CD4-positive, CD25-positive, alpha-beta regulatory T cell (primary cell): ENCODE measurements around the gene RNF19B. TPM values are rescaled to one million over a fixed set of nuclear protein-coding genes. Genes with fewer than 3 reads are reported as not detected.

Experiments used
- ATAC-seq, 2 donors: fragments of 150-1000 bp; cut with Tn5 transposase; one replicate each; pipeline ENCODE4 v1.10.0; 2021; ENCODE audit warnings: low read depth in 2 of 2, moderate number of reproducible peaks in 2 of 2, moderate library complexity in 1 of 2
- DNase-seq, 3 donors: peaks; one replicate each; pipeline versions ENCODE4 v3.0.0 to v3.0.0-alpha.2; 2012 to 2022; ENCODE audit warnings: mixed read lengths in 1 of 3
- H3K27ac ChIP-seq: one replicate; pipeline ENCODE4 v1.7.0; 2013; ENCODE audit warnings: mild to moderate bottlenecking, low read length; ENCODE audit not compliant: insufficient read depth, poor library complexity, severe bottlenecking
- H3K27me3 ChIP-seq: one replicate; pipeline ENCODE4 v1.7.0; 2013; ENCODE audit warnings: low read length; ENCODE audit not compliant: control insufficient read depth, insufficient read depth
- H3K36me3 ChIP-seq: one replicate; pipeline ENCODE4 v1.7.0; 2013; ENCODE audit warnings: mild to moderate bottlenecking, low read length, moderate library complexity; ENCODE audit not compliant: control insufficient read depth, insufficient read depth
- H3K4me1 ChIP-seq: 2 replicates; pipeline ENCODE4 v1.7.0; 2013; ENCODE audit warnings: mild to moderate bottlenecking, low read length; ENCODE audit not compliant: insufficient read depth, control insufficient read depth, poor library complexity, severe bottlenecking
- H3K4me3 ChIP-seq: one replicate; pipeline ENCODE4 v1.7.0; 2013; ENCODE audit warnings: low read depth, mild to moderate bottlenecking, low read length, moderate library complexity
- H3K9me3 ChIP-seq, 2 experiments: 1 replicate in 1 of 2; 2 replicates in 1 of 2; pipeline ENCODE4 v1.7.0; 2013; ENCODE audit warnings: low read length in 2 of 2, mild to moderate bottlenecking in 1 of 2, moderate library complexity in 1 of 2; ENCODE audit not compliant: control insufficient read depth in 2 of 2
- H3K27ac Mint-ChIP-seq, 3 donors: one replicate each; pipeline ENCODE4 v1.8.0; 2020 to 2022; ENCODE audit warnings: mild to moderate bottlenecking in 3 of 3, mixed read lengths in 3 of 3, moderate library complexity in 2 of 3
- H3K27me3 Mint-ChIP-seq: one replicate; pipeline ENCODE4 v1.8.0; 2022; ENCODE audit warnings: mild to moderate bottlenecking, mixed read lengths
- H3K36me3 Mint-ChIP-seq: one replicate; pipeline ENCODE4 v1.8.0; 2020; ENCODE audit warnings: mixed read lengths
- H3K4me1 Mint-ChIP-seq, 4 donors: one replicate each; pipeline ENCODE4 v1.8.0; 2020 to 2022; ENCODE audit warnings: mixed read lengths in 4 of 4, mild to moderate bottlenecking in 1 of 4
- H3K4me3 Mint-ChIP-seq, 4 donors: one replicate each; pipeline ENCODE4 v1.8.0; 2020 to 2022; ENCODE audit warnings: mild to moderate bottlenecking in 4 of 4, mixed read lengths in 4 of 4, moderate library complexity in 3 of 4
- H3K9me3 Mint-ChIP-seq, 7 donors: one replicate each; pipeline ENCODE4 v1.8.0; 2020 to 2022; ENCODE audit warnings: mixed read lengths in 7 of 7, mild to moderate bottlenecking in 3 of 7, moderate library complexity in 2 of 7
- polyA plus RNA-seq, 4 donors: library from polyadenylated mRNA; unstranded; fragments of 300-500 nt; fragmentation: Illumina TruSeq; gene quantifications; one replicate each; pipeline ENCODE4 v1.2.3, GENCODE V29; 2021
- total RNA-seq: library from RNA; stranded (reverse); gene quantifications from one replicate; pipeline ENCODE4 v1.2.3, GENCODE V29; 2022

RNF19B gene
- 44.9 TPM for total RNA-seq
- 1 to 10 TPM; 2.0 to 2.6 (median 2.4) TPM for polyA plus RNA-seq

- Mint-ChIP-seq H3K27ac (peak within 1 kb of the TSS; percentile 86 to 96 (median 93)), H3K9me3 (peaks cover 0 to 4% (median 0%) of the 10 kb centered on the region in 7 donors), H3K4me3 (peak within 1 kb of the TSS; percentile 90 to 94 (median 92)), H3K36me3 (no peaks in the 10 kb centered on the region), H3K27me3 (peaks cover 5% of the 10 kb centered on the region), H3K4me1 (peaks cover 22 to 40% (median 31%) of the 10 kb centered on the region in 4 donors)
- peaks cover 3% of the 10 kb centered on the region for H3K27me3 ChIP-seq
- peak within 1 kb of the TSS; percentile 74 for H3K27ac ChIP-seq
- peak within 1 kb of the TSS; percentile 84 for H3K4me3 ChIP-seq
- ATAC-seq (peak; percentile 95 to 96), DNase-seq (peak; percentile 89 to 97 (median 91))
- H3K4me1 ChIP-seq, result peaks cover 26% of the 10 kb centered on the region
- H3K36me3 ChIP-seq, result no peaks in the 10 kb centered on the region
- H3K9me3 ChIP-seq, result no peaks in the 10 kb centered on the region
Measured at GRCh38 chr1:32964461-32965250, at the start of gene RNF19B. Gene RNF19B, minus strand, starts transcription at chr1:32964809. Its CDS starts 124 bp downstream, at chr1:32964685.

- Histone ChIP-seq H3K4me1 (no peaks in the 10 kb centered on the region), H3K27ac (no peak overlapping the region), H3K36me3 (peaks cover 63% of the 10 kb centered on the region), H3K9me3 (no peaks in the 10 kb centered on the region), H3K4me3 (no peak overlapping the region), H3K27me3 (no peaks in the 10 kb centered on the region)
- Mint-ChIP-seq H3K27ac (no peak overlapping the region), H3K4me1 (peaks cover 0 to 2% (median 0%) of the 10 kb centered on the region in 4 donors), H3K4me3 (no peak overlapping the region), H3K27me3 (no peaks in the 10 kb centered on the region), H3K36me3 (peaks cover 50% of the 10 kb centered on the region), H3K9me3 (no peaks in the 10 kb centered on the region)
- ATAC-seq (no peak), DNase-seq (no peak)
Measured at GRCh38 chr1:33013791-33014190, 49.2 kb upstream of the RNF19B start.

GRCh38 chr1:33012165-33012564 is 47.6 kb upstream of the RNF19B start:
- Histone ChIP-seq H3K4me3 (no peak overlapping the region), H3K36me3 (peaks cover 63% of the 10 kb centered on the region), H3K27me3 (no peaks in the 10 kb centered on the region), H3K27ac (no peak overlapping the region), H3K4me1 (no peaks in the 10 kb centered on the region), H3K9me3 (no peaks in the 10 kb centered on the region)
- H3K36me3 Mint-ChIP-seq, result peaks cover 46% of the 10 kb centered on the region
- ATAC-seq (no peak), DNase-seq (no peak)
- H3K4me3 Mint-ChIP-seq, result no peak overlapping the region
- H3K9me3 Mint-ChIP-seq, result no peaks in the 10 kb centered on the region
- H3K27me3 Mint-ChIP-seq, result no peaks in the 10 kb centered on the region
- no peak overlapping the region for H3K27ac Mint-ChIP-seq
- no peaks in the 10 kb centered on the region for H3K4me1 Mint-ChIP-seq

- Mint-ChIP-seq H3K4me1 (no peaks in the 10 kb centered on the region), H3K27me3 (no peaks in the 10 kb centered on the region), H3K27ac (peak overlapping the region in 2 of 3 donors; percentile 26 to 52), H3K4me3 (no peak overlapping the region), H3K36me3 (peaks cover 48% of the 10 kb centered on the region), H3K9me3 (no peaks in the 10 kb centered on the region)
- no peaks in the 10 kb centered on the region for H3K27me3 ChIP-seq
- H3K27ac ChIP-seq, result no peak overlapping the region
- no peak overlapping the region for H3K4me3 ChIP-seq
- H3K4me1 ChIP-seq, result no peaks in the 10 kb centered on the region
- ATAC-seq (no peak), DNase-seq (no peak)
- H3K9me3 ChIP-seq, result no peaks in the 10 kb centered on the region
- H3K36me3 ChIP-seq, result peaks cover 63% of the 10 kb centered on the region
Measured at GRCh38 chr1:33010932-33011731, 46.5 kb upstream of the RNF19B start.

- H3K27ac ChIP-seq, result no peak overlapping the region
- H3K4me1 ChIP-seq, result no peaks in the 10 kb centered on the region
- H3K27ac Mint-ChIP-seq, result peak overlapping the region in 1 of 3 donors; percentile 50
- no peak overlapping the region for H3K4me3 Mint-ChIP-seq
- H3K36me3 Mint-ChIP-seq, result peaks cover 47% of the 10 kb centered on the region
- H3K4me1 Mint-ChIP-seq, result peaks cover 0 to 2% (median 0%) of the 10 kb centered on the region in 4 donors
- ATAC-seq (no peak), DNase-seq (no peak)
- no peaks in the 10 kb centered on the region for H3K27me3 Mint-ChIP-seq
- no peaks in the 10 kb centered on the region for H3K27me3 ChIP-seq
- H3K9me3 ChIP-seq, result no peaks in the 10 kb centered on the region
- H3K36me3 ChIP-seq, result peaks cover 66% of the 10 kb centered on the region
- H3K9me3 Mint-ChIP-seq, result no peaks in the 10 kb centered on the region
- H3K4me3 ChIP-seq, result no peak overlapping the region
Measured at GRCh38 chr1:33009561-33009960, 45.0 kb upstream of the RNF19B start.

- Mint-ChIP-seq H3K4me3 (no peak overlapping the region), H3K27ac (peak overlapping the region; percentile 1 to 50 (median 33)), H3K27me3 (no peaks in the 10 kb centered on the region), H3K4me1 (peaks cover 0 to 4% (median 0%) of the 10 kb centered on the region in 4 donors), H3K9me3 (no peaks in the 10 kb centered on the region), H3K36me3 (peaks cover 39% of the 10 kb centered on the region)
- H3K4me1 ChIP-seq, result no peaks in the 10 kb centered on the region
- no peak overlapping the region for H3K4me3 ChIP-seq
- no peaks in the 10 kb centered on the region for H3K9me3 ChIP-seq
- H3K27me3 ChIP-seq, result no peaks in the 10 kb centered on the region
- no peak overlapping the region for H3K27ac ChIP-seq
- DNase-seq (no peak), ATAC-seq (no peak)
- H3K36me3 ChIP-seq, result peaks cover 56% of the 10 kb centered on the region
Measured at GRCh38 chr1:33008051-33008914, 43.7 kb upstream of the RNF19B start.
